Upper lobe of right lung (tissue), 1 donor: ENCODE measurements around the gene OSBPL2. TPM values are rescaled to one million over a fixed set of nuclear protein-coding genes. Genes with fewer than 3 reads are reported as not detected.
A peak's percentile ranks its signal among the peaks of the same experiment; 100 is the strongest.

ENCODE experiments used
- ATAC-seq: fragments of 200-7000 bp; cut with Tn5 transposase; one replicate; pipeline ENCODE4 v1.9.1; 2020; ENCODE audit warnings: mild to moderate bottlenecking, moderate library complexity
- DNase-seq: peaks from one replicate; pipeline ENCODE4 v3.0.0-alpha.2; 2020
- H3K27ac ChIP-seq: fragments of 200-600 bp; one replicate; pipeline ENCODE4 v1.8.0; 2022
- H3K27me3 ChIP-seq: fragments of 200-600 bp; one replicate; pipeline ENCODE4 v1.8.0; 2022; ENCODE audit warnings: mild to moderate bottlenecking
- H3K36me3 ChIP-seq: fragments of 200-600 bp; one replicate; pipeline ENCODE4 v1.8.0; 2022
- H3K4me1 ChIP-seq: fragments of 200-600 bp; one replicate; pipeline ENCODE4 v1.8.0; 2022
- H3K4me3 ChIP-seq: fragments of 200-600 bp; one replicate; pipeline ENCODE4 v1.8.0; 2022; ENCODE audit warnings: mild to moderate bottlenecking
- H3K9me3 ChIP-seq: fragments of 200-600 bp; one replicate; pipeline ENCODE4 v1.8.0; 2022
- CTCF ChIP-seq: fragments of 200-600 bp; IDR thresholded peaks from one replicate; pipeline ENCODE4 v1.8.0; 2022; ENCODE audit warnings: antibody characterized with exemption
- intact Hi-C: fragments of 100-400 bp; cut with DNase I; formaldehyde crosslinking; loops from one replicate; pipeline ENCODE4 v1.11.0; 2022
- total RNA-seq: library from RNA; stranded (reverse); fragmentation: NEBNext Ultra II Directional; extraction: Animal tissue kit (Norgen Biotek cat#: 25700); gene quantifications from one replicate; pipeline ENCODE4 v1.2.1, GENCODE V29; 2021
- donor health status: DM: no; HTN: yes; CAD: no; lungs with severe emphysema.

The OSBPL2 gene
- total RNA-seq, 1 donor from 2014 or later: 52.3 TPM

- peaks cover 53% of the 10 kb centered on the region for H3K27me3 ChIP-seq
- intact Hi-C loops: no loop called here
- no peak overlapping the region for H3K4me3 ChIP-seq
- DNase-seq: no peak
- no peak overlapping the region for H3K27ac ChIP-seq
- no peaks in the 10 kb centered on the region for H3K9me3 ChIP-seq
- no peak for TF ChIP-seq CTCF
- no peaks in the 10 kb centered on the region for H3K36me3 ChIP-seq
- no peak for ATAC-seq
- H3K4me1 ChIP-seq: no peaks in the 10 kb centered on the region
These were observed 13.3 kb upstream of the OSBPL2 start for GRCh38 chr20:62225026-62225425.

DNA sequence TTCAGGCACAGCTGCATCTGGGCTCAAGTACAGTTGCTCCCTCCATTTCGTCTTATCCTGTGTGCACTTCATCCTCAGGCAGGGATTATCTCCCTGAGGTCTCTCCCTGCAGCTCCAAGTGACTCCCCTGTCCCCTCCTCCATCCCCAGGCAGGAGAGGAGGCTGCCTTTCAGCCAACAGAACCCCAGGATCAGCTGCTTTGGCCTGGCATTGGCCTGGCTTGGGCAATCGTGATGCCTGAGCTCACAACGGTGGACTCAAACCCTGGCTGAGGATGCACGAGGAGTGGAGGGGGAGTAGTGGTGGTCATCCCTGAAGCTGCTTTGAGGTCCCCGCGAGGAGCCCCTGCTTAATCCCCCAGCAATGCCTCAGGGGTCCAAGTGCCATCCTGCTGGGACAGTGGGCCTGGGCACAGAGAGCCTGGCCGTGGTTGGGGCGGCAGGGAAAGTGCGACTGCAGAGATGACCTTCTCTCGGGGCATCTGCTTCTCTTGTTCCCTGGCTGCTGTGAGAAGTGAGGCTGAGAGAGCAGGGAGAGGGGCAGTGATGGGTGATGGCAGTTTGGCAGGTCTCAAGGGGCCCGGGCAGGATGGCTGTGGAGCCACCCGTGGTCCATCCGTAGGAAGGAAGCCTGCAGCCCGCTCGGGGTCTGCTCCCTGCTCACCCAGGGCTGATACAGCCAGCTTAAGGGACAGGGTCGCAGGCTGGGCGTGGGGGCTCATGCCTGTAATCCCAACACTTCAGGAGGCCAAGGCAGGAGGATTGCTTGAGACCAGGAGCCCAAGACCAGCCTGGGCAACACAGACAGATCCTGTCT is 12.3 kb upstream of the OSBPL2 start:
- H3K4me1 ChIP-seq: no peaks in the 10 kb centered on the region
- no peak overlapping the region for H3K27ac ChIP-seq
- no peak for DNase-seq
- TF ChIP-seq CTCF: no peak
- ATAC-seq: no peak
- no peak overlapping the region for H3K4me3 ChIP-seq
- H3K36me3 ChIP-seq: no peaks in the 10 kb centered on the region
- H3K27me3 ChIP-seq: peaks cover 45% of the 10 kb centered on the region
- H3K9me3 ChIP-seq: no peaks in the 10 kb centered on the region
- intact Hi-C loops: no loop called here

- Histone ChIP-seq H3K27ac (no peak overlapping the region), H3K9me3 (no peaks in the 10 kb centered on the region), H3K4me3 (no peak overlapping the region), H3K4me1 (no peaks in the 10 kb centered on the region), H3K27me3 (peaks cover 36% of the 10 kb centered on the region), H3K36me3 (no peaks in the 10 kb centered on the region)
- ATAC-seq: no peak
- no peak for DNase-seq
- intact Hi-C loops: no loop called here
- TF ChIP-seq CTCF: no peak
These were observed 11.4 kb upstream of the OSBPL2 start for GRCh38 chr20:62226707-62227590.

DNA sequence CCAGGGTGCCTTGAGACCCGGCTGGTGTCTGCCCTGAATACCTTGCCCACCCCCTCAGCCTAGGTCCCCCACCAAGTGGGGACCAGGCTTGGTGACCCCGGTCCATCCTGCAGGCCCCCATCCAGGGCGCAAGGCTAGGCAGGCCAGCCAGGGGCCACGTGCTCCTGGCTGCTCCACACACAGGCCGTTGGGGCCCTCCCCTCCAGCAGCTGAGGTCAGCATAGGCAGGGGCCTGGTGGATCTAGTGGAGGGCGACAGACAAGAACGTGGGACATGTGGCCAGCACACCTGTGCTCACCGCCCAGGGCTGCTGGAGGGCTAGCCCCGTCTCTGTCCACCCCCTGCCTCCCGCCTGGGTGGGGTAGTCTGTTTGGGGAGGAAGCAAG is 10.7 kb upstream of the OSBPL2 start:
- DNase-seq (no peak), ATAC-seq (no peak)
- Histone ChIP-seq H3K4me3 (no peak overlapping the region), H3K4me1 (no peaks in the 10 kb centered on the region), H3K36me3 (no peaks in the 10 kb centered on the region), H3K27me3 (peaks cover 29% of the 10 kb centered on the region), H3K27ac (no peak overlapping the region), H3K9me3 (no peaks in the 10 kb centered on the region)
- TF ChIP-seq CTCF: no peak
- intact Hi-C loops: no loop called here

- DNase-seq (no peak), ATAC-seq (peak; percentile 38)
- no peaks in the 10 kb centered on the region for H3K4me1 ChIP-seq
- no peaks in the 10 kb centered on the region for H3K36me3 ChIP-seq
- no peak for TF ChIP-seq CTCF
- intact Hi-C loops: no loop called here
- no peak overlapping the region for H3K4me3 ChIP-seq
- H3K27me3 ChIP-seq: peaks cover 23% of the 10 kb centered on the region
- no peaks in the 10 kb centered on the region for H3K9me3 ChIP-seq
- H3K27ac ChIP-seq: no peak overlapping the region
These were observed 10.1 kb upstream of the OSBPL2 start for GRCh38 chr20:62227977-62228958.
